ENCODE results near the gene PARD3. TPM values are rescaled to one million over a fixed set of nuclear protein-coding genes. Genes with fewer than 3 reads are reported as not detected.

The PARD3 gene
- total and polyA plus RNA-seq, 7 donors = 20.2 to 84.4 (median 53.4) TPM

DNA sequence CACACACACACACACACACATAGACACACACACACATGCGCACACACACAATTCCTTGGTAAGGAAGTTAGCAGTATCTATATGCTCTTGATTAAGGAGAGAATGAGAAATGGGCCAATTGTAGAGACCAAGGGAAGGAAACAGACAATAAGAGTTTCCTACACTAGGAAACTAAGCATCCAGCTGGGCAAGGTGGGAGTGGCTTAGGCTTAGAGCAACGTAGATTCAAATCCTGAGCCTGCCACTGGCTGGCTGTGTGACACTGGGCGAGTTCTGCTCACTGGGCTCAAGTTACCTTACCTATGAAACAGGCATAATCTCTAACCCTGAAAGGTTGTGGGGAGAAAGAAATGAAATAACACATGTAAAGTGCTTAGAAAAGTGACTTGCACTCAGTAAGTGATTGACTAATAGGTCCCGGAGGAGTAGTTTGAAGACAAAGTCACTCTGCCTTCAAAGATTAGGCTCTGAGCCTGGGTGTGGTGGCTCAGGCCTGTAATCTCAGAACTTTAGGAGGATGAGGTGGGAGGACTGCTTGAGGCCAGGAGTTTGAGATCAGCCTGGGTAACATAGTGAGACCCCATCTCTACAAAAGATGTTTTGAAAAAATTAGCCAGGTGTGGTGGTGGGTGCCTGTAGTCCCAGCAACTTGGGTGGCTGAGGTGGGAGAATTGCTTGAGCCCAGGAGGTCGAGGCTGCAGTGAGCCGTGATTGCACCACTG is 701.4 kb downstream of the PARD3 start:
- Histone ChIP-seq H3K27me3 (ENCODE audit: insufficient read depth in 3 of 3, low read length in 2 of 3) (no peaks in the 10 kb centered on the region), H3K27ac (no peak overlapping the region), H3K9me3 (no peaks in the 10 kb centered on the region), H3K36me3 (ENCODE audit: insufficient read depth in 1 of 2, low read depth in 1 of 2) (peaks cover 0 to 14% of the 10 kb centered on the region in 2 donors), H3K4me1 (peaks cover 9% of the 10 kb centered on the region), H3K4me3 (no peak overlapping the region)
- TF ChIP-seq, protein P1, sequence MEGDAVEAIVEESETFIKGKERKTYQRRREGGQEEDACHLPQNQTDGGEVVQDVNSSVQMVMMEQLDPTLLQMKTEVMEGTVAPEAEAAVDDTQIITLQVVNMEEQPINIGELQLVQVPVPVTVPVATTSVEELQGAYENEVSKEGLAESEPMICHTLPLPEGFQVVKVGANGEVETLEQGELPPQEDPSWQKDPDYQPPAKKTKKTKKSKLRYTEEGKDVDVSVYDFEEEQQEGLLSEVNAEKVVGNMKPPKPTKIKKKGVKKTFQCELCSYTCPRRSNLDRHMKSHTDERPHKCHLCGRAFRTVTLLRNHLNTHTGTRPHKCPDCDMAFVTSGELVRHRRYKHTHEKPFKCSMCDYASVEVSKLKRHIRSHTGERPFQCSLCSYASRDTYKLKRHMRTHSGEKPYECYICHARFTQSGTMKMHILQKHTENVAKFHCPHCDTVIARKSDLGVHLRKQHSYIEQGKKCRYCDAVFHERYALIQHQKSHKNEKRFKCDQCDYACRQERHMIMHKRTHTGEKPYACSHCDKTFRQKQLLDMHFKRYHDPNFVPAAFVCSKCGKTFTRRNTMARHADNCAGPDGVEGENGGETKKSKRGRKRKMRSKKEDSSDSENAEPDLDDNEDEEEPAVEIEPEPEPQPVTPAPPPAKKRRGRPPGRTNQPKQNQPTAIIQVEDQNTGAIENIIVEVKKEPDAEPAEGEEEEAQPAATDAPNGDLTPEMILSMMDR (IDR thresholded peaks at IDR 0.05) = no peak
- ATAC-seq (no peak), DNase-seq (no peak)
- 83 to 85% (median 84%) methylated on average over 6 of the region's 6 CpGs for WGBS, 3 donors
- intact Hi-C loops (cut with DNase I) = loop anchor here in 1 of 2 donors (10.0 kb wide), 1 partner anchor 521 kb away; no protein-coding TSS in a partner anchor

GRCh38 chr10:34112171-34112782 is 702.8 kb downstream of the PARD3 start:
- WGBS, 3 donors = 80 to 86% (median 84%) methylated on average over 6 of the region's 6 CpGs
- no peak for ATAC-seq

GRCh38 chr10:34111179-34111578 is 703.9 kb downstream of the PARD3 start:
- TF ChIP-seq, protein P1 (IDR thresholded peaks at IDR 0.05) = no peak

More at GRCh38 chr10:34112171-34112782, 702.8 kb downstream of the PARD3 start:
- DNase-seq = no peak
- H3K36me3 ChIP-seq (ENCODE audit: insufficient read depth in 1 of 2, low read depth in 1 of 2) = peaks cover 0 to 13% of the 10 kb centered on the region in 2 donors
- H3K9me3 ChIP-seq = no peaks in the 10 kb centered on the region
- TF ChIP-seq, protein P1 (IDR thresholded peaks at IDR 0.05) = no peak
- no peaks in the 10 kb centered on the region for H3K27me3 ChIP-seq (ENCODE audit: insufficient read depth in 3 of 3, low read length in 2 of 3)
- no peak overlapping the region for H3K4me3 ChIP-seq
- H3K4me1 ChIP-seq = peaks cover 9% of the 10 kb centered on the region
- intact Hi-C loops (cut with DNase I) = loop anchor here in 1 of 2 donors (10.0 kb wide), 1 partner anchor 523 kb away; no protein-coding TSS in a partner anchor
- H3K27ac ChIP-seq = no peak overlapping the region

GRCh38 chr10:34109952-34110702 is 705.0 kb downstream of the PARD3 start:
- DNase-seq = no peak
- no peaks in the 10 kb centered on the region for H3K9me3 ChIP-seq
- WGBS, 3 donors = 89 to 91% (median 90%) methylated on average over 20 of the region's 20 CpGs
- intact Hi-C loops (cut with DNase I) = loop anchor here in 1 of 2 donors (10.0 kb wide), 2 partner anchors 525 to 775 kb away; partner anchors contain the start of gene NRP1
- H3K27me3 ChIP-seq (ENCODE audit: insufficient read depth in 3 of 3, low read length in 2 of 3) = no peaks in the 10 kb centered on the region
- TF ChIP-seq, protein P1 (IDR thresholded peaks at IDR 0.05) = no peak
- ATAC-seq = no peak
- no peak overlapping the region for H3K4me3 ChIP-seq
- no peak overlapping the region for H3K27ac ChIP-seq
- no peaks in the 10 kb centered on the region for H3K4me1 ChIP-seq
- peaks cover 0 to 13% of the 10 kb centered on the region in 2 donors for H3K36me3 ChIP-seq (ENCODE audit: insufficient read depth in 1 of 2, low read depth in 1 of 2)

More at GRCh38 chr10:34111179-34111578, 703.9 kb downstream of the PARD3 start:
- ATAC-seq (no peak), DNase-seq (no peak)
- Histone ChIP-seq H3K27ac (no peak overlapping the region), H3K4me3 (no peak overlapping the region), H3K36me3 (ENCODE audit: insufficient read depth in 1 of 2, low read depth in 1 of 2) (peaks cover 0 to 13% of the 10 kb centered on the region in 2 donors), H3K4me1 (peaks cover 3% of the 10 kb centered on the region), H3K9me3 (no peaks in the 10 kb centered on the region), H3K27me3 (ENCODE audit: insufficient read depth in 3 of 3, low read length in 2 of 3) (no peaks in the 10 kb centered on the region)
- intact Hi-C loops (cut with DNase I) = loop anchor here in 1 of 2 donors (10.0 kb wide), 1 partner anchor 524 kb away; no protein-coding TSS in a partner anchor
- WGBS, 3 donors = 89 to 91% (median 90%) methylated on average over 10 of the region's 10 CpGs
